SK-N-SH treated with all-trans-retinoic acid at 6 μM for 48 hours (cell line): ENCODE measurements around the gene EPB41L2.
"Not testable (repeated sequence)": the region's sequence is repeated elsewhere in the genome, so short reads cannot be mapped to it uniquely, and the experiment has no call there.

Experiments
- ATAC-seq: fragments of 200-7000 bp; cut with Tn5 transposase; 3 replicates; pipeline ENCODE4 v1.9.1; 2020; ENCODE audit warnings: mild to moderate bottlenecking, moderate library complexity
- ARNTL ChIP-seq: fragments of 450-650 bp; formaldehyde crosslinking; IDR thresholded peaks from 2 replicates; pipeline ENCODE4 v1.5.0; 2020; ENCODE audit warnings: low read depth, mild to moderate bottlenecking, moderate library complexity, borderline replicate concordance
- BACH2 ChIP-seq: fragments of 250-450 bp; sonication (Bioruptor Pico); IDR thresholded peaks from 2 replicates; pipeline ENCODE4 v1.9.0; 2021; ENCODE audit warnings: mild to moderate bottlenecking, borderline replicate concordance
- CSDC2 ChIP-seq: fragments of 250-450 bp; sonication (Bioruptor Pico); IDR thresholded peaks from 2 replicates; pipeline ENCODE4 v1.5.0; 2020; ENCODE audit warnings: mild to moderate bottlenecking, moderate library complexity
- ESRRG ChIP-seq: fragments of 250-450 bp; sonication (Bioruptor Pico); IDR thresholded peaks from 2 replicates; pipeline ENCODE4 v1.6.1; 2021; ENCODE audit warnings: mild to moderate bottlenecking
- GLIS3 ChIP-seq: fragments of 250-450 bp; sonication (Bioruptor Pico); IDR thresholded peaks from 2 replicates; pipeline ENCODE4 v1.5.0; 2020; ENCODE audit warnings: mild to moderate bottlenecking, moderate library complexity
- ISL1 ChIP-seq: fragments of 250-450 bp; sonication (Bioruptor Pico); IDR thresholded peaks from 2 replicates; pipeline ENCODE4 v2.1.2; 2022; ENCODE audit warnings: mild to moderate bottlenecking, moderate library complexity
- OSR1 ChIP-seq: fragments of 250-450 bp; sonication (Bioruptor Pico); IDR thresholded peaks from 2 replicates; pipeline ENCODE4 v1.8.0; 2022; ENCODE audit warnings: moderate library complexity, mild to moderate bottlenecking, inconsistent platforms
- RARB ChIP-seq: fragments of 250-450 bp; sonication (Bioruptor Pico); IDR thresholded peaks from 2 replicates; pipeline ENCODE4 v1.8.0; 2021; ENCODE audit warnings: mild to moderate bottlenecking, moderate library complexity
- SNAI2 ChIP-seq: fragments of 250-450 bp; sonication (Bioruptor Pico); IDR thresholded peaks from 2 replicates; pipeline ENCODE4 v1.5.0; 2020; ENCODE audit warnings: mild to moderate bottlenecking, moderate library complexity
- TCF4 ChIP-seq: fragments of 250-450 bp; sonication (Bioruptor Pico); IDR thresholded peaks from 2 replicates; pipeline ENCODE4 v1.8.0; 2021; ENCODE audit warnings: mild to moderate bottlenecking, moderate library complexity, borderline replicate concordance
- TOX ChIP-seq: fragments of 250-450 bp; sonication (Bioruptor Pico); IDR thresholded peaks from 2 replicates; pipeline ENCODE4 v1.8.0; 2021; ENCODE audit warnings: mild to moderate bottlenecking, moderate library complexity, borderline replicate concordance
- ZC3H10 ChIP-seq: fragments of 250-450 bp; sonication (Bioruptor Pico); IDR thresholded peaks from 2 replicates; pipeline ENCODE4 v1.5.1; 2021; ENCODE audit warnings: mild to moderate bottlenecking, moderate library complexity
- ZFP30 ChIP-seq: fragments of 450-650 bp; formaldehyde crosslinking; IDR thresholded peaks from 2 replicates; pipeline ENCODE4 v1.5.0; 2022; ENCODE audit warnings: mild to moderate bottlenecking, moderate library complexity
- ZNF70 ChIP-seq: fragments of 450-650 bp; formaldehyde crosslinking; IDR thresholded peaks from 2 replicates; pipeline ENCODE4 v1.5.0; 2020; ENCODE audit warnings: mild to moderate bottlenecking, moderate library complexity
- ZNF8 ChIP-seq: fragments of 450-650 bp; formaldehyde crosslinking; IDR thresholded peaks from 2 replicates; pipeline ENCODE4 v1.5.0; 2020; ENCODE audit warnings: mild to moderate bottlenecking, moderate library complexity
- TF ChIP-seq, protein P1 (sequence below): fragments of 250-450 bp; sonication (Bioruptor Pico); IDR thresholded peaks from 2 replicates; pipeline ENCODE4 v1.5.0; 2020; ENCODE audit warnings: mild to moderate bottlenecking, moderate library complexity
- TF ChIP-seq, protein P2 (sequence below): fragments of 250-450 bp; sonication (Bioruptor Pico); IDR thresholded peaks from 2 replicates; pipeline ENCODE4 v1.5.1; 2020; ENCODE audit warnings: low read depth, mild to moderate bottlenecking, moderate library complexity
- TF ChIP-seq, protein P3 (sequence below): fragments of 250-450 bp; sonication (Bioruptor Pico); IDR thresholded peaks from 2 replicates; pipeline ENCODE4 v1.8.0; 2020; ENCODE audit warnings: mild to moderate bottlenecking, moderate library complexity, borderline replicate concordance
- TF ChIP-seq, protein P4 (sequence below): fragments of 250-450 bp; sonication (Bioruptor Pico); IDR thresholded peaks from 2 replicates; pipeline ENCODE4 v1.5.1; 2021; ENCODE audit warnings: mild to moderate bottlenecking, moderate library complexity

The EPB41L2 gene

GRCh38 chr6:130945401-130945919 lies 117.6 kb downstream of the EPB41L2 start (continued):
- TF ChIP-seq, protein P1, sequence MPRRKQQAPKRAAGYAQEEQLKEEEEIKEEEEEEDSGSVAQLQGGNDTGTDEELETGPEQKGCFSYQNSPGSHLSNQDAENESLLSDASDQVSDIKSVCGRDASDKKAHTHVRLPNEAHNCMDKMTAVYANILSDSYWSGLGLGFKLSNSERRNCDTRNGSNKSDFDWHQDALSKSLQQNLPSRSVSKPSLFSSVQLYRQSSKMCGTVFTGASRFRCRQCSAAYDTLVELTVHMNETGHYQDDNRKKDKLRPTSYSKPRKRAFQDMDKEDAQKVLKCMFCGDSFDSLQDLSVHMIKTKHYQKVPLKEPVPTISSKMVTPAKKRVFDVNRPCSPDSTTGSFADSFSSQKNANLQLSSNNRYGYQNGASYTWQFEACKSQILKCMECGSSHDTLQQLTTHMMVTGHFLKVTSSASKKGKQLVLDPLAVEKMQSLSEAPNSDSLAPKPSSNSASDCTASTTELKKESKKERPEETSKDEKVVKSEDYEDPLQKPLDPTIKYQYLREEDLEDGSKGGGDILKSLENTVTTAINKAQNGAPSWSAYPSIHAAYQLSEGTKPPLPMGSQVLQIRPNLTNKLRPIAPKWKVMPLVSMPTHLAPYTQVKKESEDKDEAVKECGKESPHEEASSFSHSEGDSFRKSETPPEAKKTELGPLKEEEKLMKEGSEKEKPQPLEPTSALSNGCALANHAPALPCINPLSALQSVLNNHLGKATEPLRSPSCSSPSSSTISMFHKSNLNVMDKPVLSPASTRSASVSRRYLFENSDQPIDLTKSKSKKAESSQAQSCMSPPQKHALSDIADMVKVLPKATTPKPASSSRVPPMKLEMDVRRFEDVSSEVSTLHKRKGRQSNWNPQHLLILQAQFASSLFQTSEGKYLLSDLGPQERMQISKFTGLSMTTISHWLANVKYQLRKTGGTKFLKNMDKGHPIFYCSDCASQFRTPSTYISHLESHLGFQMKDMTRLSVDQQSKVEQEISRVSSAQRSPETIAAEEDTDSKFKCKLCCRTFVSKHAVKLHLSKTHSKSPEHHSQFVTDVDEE (CRISPR knock-in tag): no peak
- no peak for TF ChIP-seq CSDC2 (CRISPR knock-in tag)
- TF ChIP-seq BACH2 (CRISPR knock-in tag): no peak
- TF ChIP-seq TOX (CRISPR knock-in tag): no peak
- no peak for TF ChIP-seq OSR1 (CRISPR knock-in tag)

GRCh38 chr6:130944486-130944885 lies 118.6 kb downstream of the EPB41L2 start:
- ATAC-seq: no peak
- TF ChIP-seq ZNF70 (CRISPR knock-in tag) (no peak), TOX (CRISPR knock-in tag) (no peak), TCF4 (no peak)
- TF ChIP-seq, protein P2, sequence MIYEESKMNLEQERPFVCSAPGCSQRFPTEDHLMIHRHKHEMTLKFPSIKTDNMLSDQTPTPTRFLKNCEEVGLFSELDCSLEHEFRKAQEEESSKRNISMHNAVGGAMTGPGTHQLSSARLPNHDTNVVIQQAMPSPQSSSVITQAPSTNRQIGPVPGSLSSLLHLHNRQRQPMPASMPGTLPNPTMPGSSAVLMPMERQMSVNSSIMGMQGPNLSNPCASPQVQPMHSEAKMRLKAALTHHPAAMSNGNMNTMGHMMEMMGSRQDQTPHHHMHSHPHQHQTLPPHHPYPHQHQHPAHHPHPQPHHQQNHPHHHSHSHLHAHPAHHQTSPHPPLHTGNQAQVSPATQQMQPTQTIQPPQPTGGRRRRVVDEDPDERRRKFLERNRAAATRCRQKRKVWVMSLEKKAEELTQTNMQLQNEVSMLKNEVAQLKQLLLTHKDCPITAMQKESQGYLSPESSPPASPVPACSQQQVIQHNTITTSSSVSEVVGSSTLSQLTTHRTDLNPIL (CRISPR knock-in tag): no peak

- TF ChIP-seq ZNF8 (CRISPR knock-in tag) (no peak), SNAI2 (CRISPR knock-in tag) (no peak), TOX (CRISPR knock-in tag) (no peak), TCF4 (no peak), ISL1 (CRISPR knock-in tag) (no peak), CSDC2 (CRISPR knock-in tag) (no peak), ZC3H10 (CRISPR knock-in tag) (no peak), RARB (CRISPR knock-in tag) (no peak), ZNF70 (CRISPR knock-in tag) (no peak), ESRRG (CRISPR knock-in tag) (no peak), GLIS3 (CRISPR knock-in tag) (no peak), ZFP30 (CRISPR knock-in tag) (no peak), BACH2 (CRISPR knock-in tag) (no peak), ARNTL (CRISPR knock-in tag) (no peak)
- TF ChIP-seq, protein P3, sequence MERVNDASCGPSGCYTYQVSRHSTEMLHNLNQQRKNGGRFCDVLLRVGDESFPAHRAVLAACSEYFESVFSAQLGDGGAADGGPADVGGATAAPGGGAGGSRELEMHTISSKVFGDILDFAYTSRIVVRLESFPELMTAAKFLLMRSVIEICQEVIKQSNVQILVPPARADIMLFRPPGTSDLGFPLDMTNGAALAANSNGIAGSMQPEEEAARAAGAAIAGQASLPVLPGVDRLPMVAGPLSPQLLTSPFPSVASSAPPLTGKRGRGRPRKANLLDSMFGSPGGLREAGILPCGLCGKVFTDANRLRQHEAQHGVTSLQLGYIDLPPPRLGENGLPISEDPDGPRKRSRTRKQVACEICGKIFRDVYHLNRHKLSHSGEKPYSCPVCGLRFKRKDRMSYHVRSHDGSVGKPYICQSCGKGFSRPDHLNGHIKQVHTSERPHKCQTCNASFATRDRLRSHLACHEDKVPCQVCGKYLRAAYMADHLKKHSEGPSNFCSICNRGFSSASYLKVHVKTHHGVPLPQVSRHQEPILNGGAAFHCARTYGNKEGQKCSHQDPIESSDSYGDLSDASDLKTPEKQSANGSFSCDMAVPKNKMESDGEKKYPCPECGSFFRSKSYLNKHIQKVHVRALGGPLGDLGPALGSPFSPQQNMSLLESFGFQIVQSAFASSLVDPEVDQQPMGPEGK (CRISPR knock-in tag): no peak
- TF ChIP-seq, protein P1 (CRISPR knock-in tag): no peak
- TF ChIP-seq, protein P2 (CRISPR knock-in tag): no peak
- TF ChIP-seq, protein P4, sequence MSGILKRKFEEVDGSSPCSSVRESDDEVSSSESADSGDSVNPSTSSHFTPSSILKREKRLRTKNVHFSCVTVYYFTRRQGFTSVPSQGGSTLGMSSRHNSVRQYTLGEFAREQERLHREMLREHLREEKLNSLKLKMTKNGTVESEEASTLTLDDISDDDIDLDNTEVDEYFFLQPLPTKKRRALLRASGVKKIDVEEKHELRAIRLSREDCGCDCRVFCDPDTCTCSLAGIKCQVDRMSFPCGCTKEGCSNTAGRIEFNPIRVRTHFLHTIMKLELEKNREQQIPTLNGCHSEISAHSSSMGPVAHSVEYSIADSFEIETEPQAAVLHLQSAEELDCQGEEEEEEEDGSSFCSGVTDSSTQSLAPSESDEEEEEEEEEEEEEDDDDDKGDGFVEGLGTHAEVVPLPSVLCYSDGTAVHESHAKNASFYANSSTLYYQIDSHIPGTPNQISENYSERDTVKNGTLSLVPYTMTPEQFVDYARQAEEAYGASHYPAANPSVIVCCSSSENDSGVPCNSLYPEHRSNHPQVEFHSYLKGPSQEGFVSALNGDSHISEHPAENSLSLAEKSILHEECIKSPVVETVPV (CRISPR knock-in tag): no peak
- no peak for ATAC-seq
Measured at GRCh38 chr6:130943738-130944137, 119.3 kb downstream of the EPB41L2 start.

DNA sequence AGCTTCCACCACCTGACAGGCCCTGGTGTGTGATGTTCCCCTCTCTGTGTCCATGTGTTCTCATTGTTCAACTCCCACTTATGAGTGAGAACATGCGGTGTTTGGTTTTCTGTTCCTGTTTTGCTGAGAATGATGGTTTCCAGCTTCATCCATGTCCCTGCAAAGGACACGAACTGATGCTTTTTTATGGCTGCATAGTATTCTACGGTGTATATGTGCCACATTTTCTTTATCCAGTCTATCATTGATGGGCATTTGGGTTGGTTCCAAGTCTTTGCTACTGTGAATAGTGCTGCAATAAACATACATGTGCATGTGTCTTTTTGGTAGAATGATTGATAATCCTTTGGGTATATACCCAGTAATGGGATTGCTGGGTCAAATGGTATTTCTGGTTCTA lies 120.3 kb downstream of the EPB41L2 start:
- ATAC-seq: not testable (repeated sequence)
